Lung (tissue), 13 donors: ENCODE results near the gene FUT1. TPM values are rescaled to one million over a fixed set of nuclear protein-coding genes. Genes with fewer than 3 reads are reported as not detected.
A peak's percentile ranks its signal among the peaks of the same experiment; 100 is the strongest.

ENCODE experiments used
- ATAC-seq: fragments of 200-7000 bp; cut with Tn5 transposase; one replicate; pipeline ENCODE4 v1.9.1; 2020; ENCODE audit warnings: moderate number of reproducible peaks; ENCODE audit not compliant: insufficient read depth, low FRiP score
- DNase-seq, 3 donors: peaks; one replicate each; pipeline ENCODE4 v3.0.0-alpha.2; 2013 to 2017
- H3K27ac ChIP-seq, 2 donors: one replicate each; pipeline ENCODE4 v1.5.1; 2013; ENCODE audit warnings: mild to moderate bottlenecking in 2 of 2, moderate library complexity in 2 of 2, control low read depth in 1 of 2, inconsistent platforms in 1 of 2, low read depth in 1 of 2, low read length in 1 of 2
- H3K27me3 ChIP-seq, 3 donors: one replicate each; pipeline ENCODE4 v1.5.1; 2013; ENCODE audit warnings: low read length in 2 of 3; ENCODE audit not compliant: control insufficient read depth in 3 of 3, insufficient read depth in 3 of 3
- H3K36me3 ChIP-seq, 4 donors: one replicate each; pipeline ENCODE4 v1.5.1; 2013; ENCODE audit warnings: low read length in 4 of 4, mild to moderate bottlenecking in 1 of 4, moderate library complexity in 1 of 4; ENCODE audit not compliant: control insufficient read depth in 4 of 4, insufficient read depth in 4 of 4
- H3K4me1 ChIP-seq, 5 donors: one replicate each; pipeline ENCODE4 v1.5.1; 2013; ENCODE audit warnings: low read length in 5 of 5, mild to moderate bottlenecking in 2 of 5, moderate library complexity in 1 of 5; ENCODE audit not compliant: control insufficient read depth in 5 of 5, insufficient read depth in 5 of 5
- H3K4me3 ChIP-seq: one replicate; pipeline ENCODE4 v1.5.1; 2013; ENCODE audit warnings: mild to moderate bottlenecking, control low read depth, moderate library complexity
- H3K9ac ChIP-seq, 2 donors: one replicate each; pipeline ENCODE4 v1.5.1; 2013; ENCODE audit warnings: low read length in 2 of 2, control low read depth in 1 of 2; ENCODE audit not compliant: insufficient read depth in 1 of 2
- H3K9me3 ChIP-seq, 4 donors: one replicate each; pipeline ENCODE4 v1.5.1; 2013; ENCODE audit warnings: low read length in 3 of 4, mild to moderate bottlenecking in 1 of 4, moderate library complexity in 1 of 4; ENCODE audit not compliant: control insufficient read depth in 4 of 4, insufficient read depth in 3 of 4
- CTCF ChIP-seq: IDR thresholded peaks from 2 replicates; pipeline ENCODE4 v1.5.1; 2012; ENCODE audit warnings: mild to moderate bottlenecking; ENCODE audit errors: control extremely low read depth, extremely low read depth
- WGBS, 2 donors: extraction: QIAGEN DNeasy Blood & Tissue Kit; methylation state at CpG; one replicate each; pipeline ENCODE4 v1.1.7; 2013; 5-methylcytosine and 5-hydroxymethylcytosine counted together
- polyA plus RNA-seq, 2 donors: library from polyadenylated mRNA; stranded (reverse); fragments of 200-250 nt; gene quantifications; one replicate each; pipeline ENCODE4 v1.2.1, GENCODE V29; 2013
- small RNA-seq: library from RNA; depleted of rRNA; stranded (forward); fragments of <200 nt; gene quantifications from one replicate; pipeline ENCODE3, GENCODE V24; 2014; ENCODE audit warnings: low replicate concordance
- total RNA-seq, 2 donors: library from RNA; depleted of rRNA in 1 of 2; stranded (reverse); fragments of >200 nt in 1 of 2; gene quantifications; one replicate each; pipeline ENCODE4 v1.2.1, GENCODE V29; 2014 to 2021
- donor health status: control.
- donor health status: control.
- donor health status: Bipolar disorder and iron deficiency.
- donor health status: healthy.
- donor health status: DM: yes; HTN: yes; CAD: no.

Gene FUT1
- total and polyA plus RNA-seq, 4 donors, result 5.1 to 12.4 (median 7.1) TPM

GRCh38 chr19:48698046-48698445 lies 54.4 kb downstream of the FUT1 start:
- no peaks in the 10 kb centered on the region for H3K9me3 ChIP-seq
- H3K9ac ChIP-seq, result no peak overlapping the region
- H3K27me3 ChIP-seq, result peaks cover 0 to 13% (median 13%) of the 10 kb centered on the region in 3 donors
- ATAC-seq (no peak), DNase-seq (no peak)
- peaks cover 0 to 11% (median 0%) of the 10 kb centered on the region in 5 donors for H3K4me1 ChIP-seq
- TF ChIP-seq CTCF, result no peak
- peaks cover 0 to 3% (median under 1%) of the 10 kb centered on the region in 4 donors for H3K36me3 ChIP-seq
- H3K4me3 ChIP-seq, result no peak overlapping the region
- peak overlapping the region in 1 of 2 donors; percentile 37 for H3K27ac ChIP-seq
- 17 to 21% methylated on average over 4 of the region's 4 CpGs for WGBS, 2 donors

Small RNA genes lying within 50 kb of the gene (small RNA-seq; reads per million reads assigned to genes)
- gene RNU6-317P, result not detected

Other genes starting within 250 kb of the FUT1 start
- gene LMTK3, start 240.8 kb downstream of the FUT1 start, total RNA-seq, result 10 to 100 TPM in 1 of 2 donors, 1 to 10 TPM in 1; 3.1 to 10.7 TPM
- 1 to 10 TPM; 1.9 to 6.5 TPM for gene LMTK3, start 240.8 kb downstream of the FUT1 start, polyA plus RNA-seq
- gene SULT2B1, start 200.5 kb downstream of the FUT1 start, total RNA-seq, result 10 to 100 TPM in 1 of 2 donors, 1 to 10 TPM in 1; 1.2 to 10.5 TPM
- gene SULT2B1, start 200.5 kb downstream of the FUT1 start, polyA plus RNA-seq, result 10 to 100 TPM; 10.9 to 22.9 TPM
- gene SPACA4, start 145.9 kb downstream of the FUT1 start, total RNA-seq, result not detected
- under 1 TPM; 0.03 to 0.16 TPM for gene SPACA4, start 145.9 kb downstream of the FUT1 start, polyA plus RNA-seq
- gene FAM83E, start 137.6 kb downstream of the FUT1 start, total RNA-seq, result 10 to 100 TPM; 22.2 to 41.1 TPM
- 10 to 100 TPM; 32.3 to 43.8 TPM for gene FAM83E, start 137.6 kb downstream of the FUT1 start, polyA plus RNA-seq
- gene RPL18, start 133.5 kb downstream of the FUT1 start, total RNA-seq, result 1,000 to 10,000 TPM; 1,019 to 1,119 TPM
- 1,000 to 10,000 TPM; 1,696 to 3,542 TPM for gene RPL18, start 133.5 kb downstream of the FUT1 start, polyA plus RNA-seq
- gene SPHK2, start 133.1 kb downstream of the FUT1 start, total RNA-seq, result 10 to 100 TPM; 10.3 to 35.3 TPM
- 10 to 100 TPM; 18.3 to 19.8 TPM for gene SPHK2, start 133.1 kb downstream of the FUT1 start, polyA plus RNA-seq
- 10 to 100 TPM in 1 of 2 donors, 1 to 10 TPM in 1; 9.4 to 10.3 TPM for gene DBP, start 115.3 kb downstream of the FUT1 start, total RNA-seq
- 10 to 100 TPM in 1 of 2 donors, 1 to 10 TPM in 1; 6.8 to 16.8 TPM for gene DBP, start 115.3 kb downstream of the FUT1 start, polyA plus RNA-seq
- gene CA11, start 106.5 kb downstream of the FUT1 start, total RNA-seq, result 1 to 10 TPM in 1 of 2 donors, under 1 TPM in 1; 0.88 to 5.4 TPM
- gene CA11, start 106.5 kb downstream of the FUT1 start, polyA plus RNA-seq, result 10 to 100 TPM in 1 of 2 donors, 1 to 10 TPM in 1; 4.8 to 13.0 TPM
- gene NTN5, start 79.6 kb downstream of the FUT1 start, total RNA-seq, result under 1 TPM; 0.26 to 0.28 TPM
- gene NTN5, start 79.6 kb downstream of the FUT1 start, polyA plus RNA-seq, result under 1 TPM; 0.11 to 0.28 TPM
- gene FUT2, start 56.7 kb downstream of the FUT1 start, total RNA-seq, result 1 to 10 TPM in 1 of 2 donors, under 1 TPM in 1; 0.40 to 5.6 TPM
- 1 to 10 TPM; 4.4 to 6.5 TPM for gene FUT2, start 56.7 kb downstream of the FUT1 start, polyA plus RNA-seq
- 1 to 10 TPM; 1.3 to 1.5 TPM for gene MAMSTR, start 32.9 kb downstream of the FUT1 start, total RNA-seq
- 1 to 10 TPM in 1 of 2 donors, under 1 TPM in 1; 0.48 to 1.2 TPM for gene MAMSTR, start 32.9 kb downstream of the FUT1 start, polyA plus RNA-seq
- gene RASIP1, start 12.0 kb downstream of the FUT1 start, total RNA-seq, result 10 to 100 TPM; 26.2 to 32.8 TPM
- gene RASIP1, start 12.0 kb downstream of the FUT1 start, polyA plus RNA-seq, result 10 to 100 TPM; 24.7 to 37.9 TPM
- 1 to 10 TPM; 1.2 to 3.1 TPM for gene IZUMO1, start 5.7 kb downstream of the FUT1 start, total RNA-seq
- 1 to 10 TPM in 1 of 2 donors, under 1 TPM in 1; 0.97 to 2.4 TPM for gene IZUMO1, start 5.7 kb downstream of the FUT1 start, polyA plus RNA-seq
- not detected for gene FGF21, start 2.9 kb upstream of the FUT1 start, total RNA-seq
- gene FGF21, start 2.9 kb upstream of the FUT1 start, polyA plus RNA-seq, result not detected
- gene BCAT2, start 58.4 kb upstream of the FUT1 start, total RNA-seq, result 10 to 100 TPM; 36.5 to 93.7 TPM
- 10 to 100 TPM; 63.9 to 72.7 TPM for gene BCAT2, start 58.4 kb upstream of the FUT1 start, polyA plus RNA-seq
- gene HSD17B14, start 83.8 kb upstream of the FUT1 start, total RNA-seq, result 10 to 100 TPM; 12.8 to 17.9 TPM
- gene HSD17B14, start 83.8 kb upstream of the FUT1 start, polyA plus RNA-seq, result 10 to 100 TPM in 1 of 2 donors, 1 to 10 TPM in 1; 9.0 to 39.1 TPM
- gene PLEKHA4, start 116.0 kb upstream of the FUT1 start, total RNA-seq, result 10 to 100 TPM in 1 of 2 donors, 1 to 10 TPM in 1; 8.4 to 57.7 TPM
- 10 to 100 TPM; 19.3 to 22.0 TPM for gene PLEKHA4, start 116.0 kb upstream of the FUT1 start, polyA plus RNA-seq
- 100 to 1,000 TPM; 101 to 104 TPM for gene PPP1R15A, start 119.8 kb upstream of the FUT1 start, total RNA-seq
- 100 to 1,000 TPM; 203 to 208 TPM for gene PPP1R15A, start 119.8 kb upstream of the FUT1 start, polyA plus RNA-seq
- gene TULP2, start 146.1 kb upstream of the FUT1 start, total RNA-seq, result under 1 TPM; 0.31 to 0.54 TPM
- gene TULP2, start 146.1 kb upstream of the FUT1 start, polyA plus RNA-seq, result under 1 TPM; 0.13 to 0.20 TPM
- gene NUCB1, start 147.7 kb upstream of the FUT1 start, total RNA-seq, result 100 to 1,000 TPM; 214 to 346 TPM
- 100 to 1,000 TPM; 362 to 367 TPM for gene NUCB1, start 147.7 kb upstream of the FUT1 start, polyA plus RNA-seq
- 1 to 10 TPM in 1 of 2 donors, under 1 TPM in 1; 0.51 to 2.8 TPM for gene DHDH, start 181.1 kb upstream of the FUT1 start, total RNA-seq
- 1 to 10 TPM in 1 of 2 donors, under 1 TPM in 1; 1.00 to 6.0 TPM for gene DHDH, start 181.1 kb upstream of the FUT1 start, polyA plus RNA-seq
- gene BAX, start 202.2 kb upstream of the FUT1 start, total RNA-seq, result 100 to 1,000 TPM in 1 of 2 donors, 10 to 100 TPM in 1; 25.9 to 109 TPM
- gene BAX, start 202.2 kb upstream of the FUT1 start, polyA plus RNA-seq, result 100 to 1,000 TPM in 1 of 2 donors, 10 to 100 TPM in 1; 99.0 to 121 TPM
- 1,000 to 10,000 TPM; 2,880 to 6,540 TPM for gene FTL, start 212.7 kb upstream of the FUT1 start, total RNA-seq
- over 10,000 TPM; 17,775 to 22,369 TPM for gene FTL, start 212.7 kb upstream of the FUT1 start, polyA plus RNA-seq
- gene GYS1, start 240.7 kb upstream of the FUT1 start, total RNA-seq, result 10 to 100 TPM; 34.1 to 49.7 TPM
- gene GYS1, start 240.7 kb upstream of the FUT1 start, polyA plus RNA-seq, result 10 to 100 TPM; 22.7 to 29.7 TPM
- gene RUVBL2, start 241.2 kb upstream of the FUT1 start, total RNA-seq, result 100 to 1,000 TPM in 1 of 2 donors, 10 to 100 TPM in 1; 85.6 to 108 TPM
- gene RUVBL2, start 241.2 kb upstream of the FUT1 start, polyA plus RNA-seq, result 100 to 1,000 TPM in 1 of 2 donors, 10 to 100 TPM in 1; 80.7 to 112 TPM